22Rv1 (cell line): ENCODE measurements around the gene MARF1.

Source experiments
- CTCF ChIP-seq: fragments of 450-650 bp; IDR thresholded peaks from 2 replicates; pipeline ENCODE4 v1.5.1; 2017; ENCODE audit warnings: mild to moderate bottlenecking
- ZFX ChIP-seq: fragments of 450-650 bp; IDR thresholded peaks from 2 replicates; pipeline ENCODE4 v1.6.1; 2017; ENCODE audit warnings: antibody characterized with exemption, borderline replicate concordance

DNA sequence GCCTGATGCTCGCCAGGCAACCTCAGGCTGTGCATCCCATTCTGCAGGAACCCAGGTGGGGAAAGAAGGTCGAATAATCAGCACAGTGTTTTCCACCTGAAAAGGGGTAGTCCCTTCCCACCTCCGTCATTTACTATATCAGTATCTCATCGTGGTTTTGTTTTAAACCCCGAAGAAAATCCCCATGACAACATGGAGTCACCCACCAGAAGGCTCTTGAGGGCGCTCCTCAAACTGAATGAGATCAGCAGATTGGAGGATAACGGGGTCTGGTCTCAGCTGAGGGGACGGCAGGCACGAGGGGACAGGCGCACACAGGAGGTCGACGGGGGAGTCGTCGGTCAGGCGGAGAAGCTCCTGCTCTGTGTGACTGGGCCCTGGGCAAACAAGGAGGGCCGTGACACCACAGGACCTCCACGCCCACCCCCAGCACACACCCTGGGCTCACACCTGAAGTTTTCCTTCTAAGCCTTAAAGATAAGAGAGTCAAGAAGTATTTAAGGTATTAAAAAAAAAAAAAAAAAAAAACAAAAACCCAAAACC, 44.2 kb downstream of the MARF1 start:
- no peak for TF ChIP-seq CTCF
- no peak for TF ChIP-seq ZFX
